HG02885 (cell line): ENCODE results near the gene SLC25A17.
"Not testable (repeated sequence)": the region's sequence is repeated elsewhere in the genome, so short reads cannot be mapped to it uniquely, and the experiment has no call there.

ENCODE experiments used
- ATAC-seq: cut with Tn5 transposase; IDR thresholded peaks from one replicate; pipeline ENCODE4 v1.9.1; 2021; ENCODE audit warnings: mild to moderate bottlenecking; ENCODE audit not compliant: unreplicated experiment, poor library complexity

SLC25A17 gene

DNA sequence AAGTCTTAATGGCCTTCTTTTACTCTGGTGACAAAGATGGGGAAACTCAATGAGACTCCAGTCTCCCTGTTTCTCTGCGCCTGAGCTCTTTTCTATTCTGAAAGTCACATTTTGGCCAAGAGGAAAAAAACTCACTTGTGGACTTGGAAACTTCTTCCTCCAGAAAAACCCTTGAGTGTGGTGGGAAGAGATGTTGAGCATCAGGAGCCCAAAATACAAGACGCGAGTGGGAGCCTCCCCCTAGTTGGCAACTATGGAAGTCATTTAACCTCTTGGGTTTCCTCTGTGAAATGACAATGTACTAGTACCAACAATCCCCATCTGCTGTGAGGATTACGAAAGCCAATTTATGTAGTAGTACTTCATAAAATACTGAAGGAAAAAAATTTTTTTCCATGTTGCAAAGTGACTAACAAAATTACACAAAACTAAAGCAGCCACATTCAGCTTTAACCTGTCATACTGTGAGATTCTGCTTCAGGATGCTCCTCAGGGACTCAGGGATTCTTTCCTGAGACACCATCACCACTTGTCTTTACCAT lies 524 bp upstream of the SLC25A17 start:
- ATAC-seq: no peak

DNA sequence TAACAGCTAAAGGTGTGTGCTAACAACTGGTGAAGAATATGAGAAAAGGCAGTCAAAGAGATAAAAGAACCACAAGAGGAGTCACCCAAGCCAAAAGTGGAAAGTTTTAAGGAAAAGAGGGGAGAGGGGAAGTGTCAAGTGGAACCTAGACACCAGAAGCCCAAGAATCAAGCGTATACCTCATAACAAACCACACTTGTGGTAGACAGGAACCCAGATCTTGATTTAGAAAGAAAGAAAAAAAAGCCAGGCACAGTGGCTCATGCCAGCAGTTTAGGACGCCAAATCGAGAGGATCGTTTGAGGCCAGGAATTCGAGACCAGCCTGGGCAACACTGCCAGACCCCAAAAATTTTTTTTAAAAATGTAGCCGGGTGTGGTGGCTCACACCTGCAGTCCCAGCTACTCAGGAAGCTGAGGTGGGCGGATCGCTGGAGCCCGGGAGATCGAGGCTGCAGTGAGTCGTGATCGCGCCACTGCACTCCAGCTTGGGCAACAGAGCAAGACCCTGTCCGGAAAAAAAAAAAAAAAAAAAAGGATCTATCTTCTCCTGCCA lies 877 bp downstream of the SLC25A17 start:
- peak; percentile 11 for ATAC-seq

DNA sequence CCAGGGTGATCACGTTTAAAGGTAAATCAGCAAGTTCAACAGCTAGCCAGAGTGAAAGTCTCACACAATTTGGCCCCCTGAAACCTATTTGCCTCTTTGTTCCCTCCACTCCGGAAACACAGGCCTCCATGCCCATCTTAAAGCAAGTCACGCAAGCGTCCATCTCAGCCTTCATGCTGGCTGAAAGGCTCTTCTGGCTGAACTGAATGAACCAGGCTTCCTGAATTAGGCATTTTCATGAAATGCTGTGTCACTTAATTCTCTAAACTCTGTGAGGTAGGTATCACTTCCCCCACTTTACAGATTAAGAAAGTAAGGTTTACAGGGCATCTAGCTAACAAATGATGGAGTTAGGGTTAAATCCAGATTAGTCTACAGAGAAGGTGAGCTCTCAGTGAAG lies 1.4 kb downstream of the SLC25A17 start:
- ATAC-seq: no peak

DNA sequence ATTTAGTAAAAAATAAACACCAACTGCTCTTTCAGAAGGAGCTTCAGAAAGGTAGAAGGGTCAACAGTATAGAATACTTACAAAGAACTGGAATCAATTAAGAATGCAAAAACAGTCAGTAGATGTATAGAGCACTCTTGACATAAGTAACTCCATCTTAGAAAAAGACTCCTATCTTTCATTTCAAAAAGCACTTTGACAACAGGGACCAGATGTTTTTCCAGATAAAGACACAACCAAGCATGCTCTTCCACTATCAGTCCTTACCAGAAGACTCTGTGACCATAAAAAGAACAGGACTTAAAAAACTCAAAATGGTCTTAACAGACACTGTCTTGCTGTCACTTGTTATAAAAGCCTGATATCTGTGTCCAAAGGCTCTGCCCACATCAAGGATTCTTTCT lies 5.2 kb downstream of the SLC25A17 start:
- no peak for ATAC-seq

DNA sequence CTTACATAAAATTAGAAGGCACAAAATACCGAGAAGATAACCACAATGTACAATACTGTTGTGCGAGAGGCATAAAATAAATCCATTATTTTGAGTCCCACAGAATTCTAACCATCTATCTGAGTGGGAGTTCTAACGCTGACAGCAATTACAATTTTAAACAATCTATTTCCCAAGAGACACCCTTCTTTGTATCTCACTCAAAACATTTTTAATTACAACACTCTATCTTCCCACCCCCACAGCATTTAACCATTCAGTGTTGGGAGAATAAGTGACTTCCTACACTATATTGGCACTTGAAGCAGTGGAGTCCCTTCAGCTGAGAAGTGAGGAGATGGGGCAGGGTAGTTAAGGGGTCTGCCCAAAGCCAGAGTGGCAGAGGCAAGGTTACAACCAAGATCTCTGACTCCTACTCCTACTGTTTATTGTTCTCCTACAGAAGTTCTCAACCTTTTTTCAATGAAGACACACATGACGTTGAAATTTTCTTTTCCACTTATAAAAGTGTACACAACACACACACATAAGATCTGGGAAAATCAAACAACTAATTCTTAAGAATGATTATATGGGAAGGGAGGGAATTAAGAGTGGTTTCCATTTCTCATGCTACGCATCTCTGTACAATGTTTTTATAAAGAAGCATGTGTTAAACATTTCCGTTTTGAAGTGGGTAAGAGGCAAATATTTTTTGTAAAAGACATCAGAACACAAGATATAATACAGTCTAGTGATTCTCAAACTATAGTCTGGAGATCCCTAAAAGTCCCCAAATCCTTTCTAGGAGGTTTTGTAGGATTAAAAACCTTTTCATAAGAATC lies 10.9 kb downstream of the SLC25A17 start:
- ATAC-seq: no peak

DNA sequence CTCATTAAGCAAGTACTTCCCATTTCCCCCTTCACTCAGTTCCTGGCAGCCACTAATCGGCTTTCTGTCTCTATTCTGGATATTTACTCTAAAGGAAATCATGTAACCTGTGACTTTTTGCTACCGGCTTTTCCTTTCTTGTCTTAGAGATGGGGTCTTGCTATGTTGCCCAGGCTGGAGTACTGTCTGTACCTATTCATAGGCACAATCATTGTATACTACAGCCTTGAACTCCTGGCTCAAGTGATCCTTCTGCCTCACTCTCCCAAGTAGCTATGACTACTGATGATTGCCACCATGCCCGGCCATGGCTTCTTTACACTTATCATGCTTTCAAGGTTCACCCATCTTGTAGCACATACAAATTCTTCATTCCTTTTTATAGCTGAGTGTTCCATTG lies 12.4 kb downstream of the SLC25A17 start:
- ATAC-seq: no peak

DNA sequence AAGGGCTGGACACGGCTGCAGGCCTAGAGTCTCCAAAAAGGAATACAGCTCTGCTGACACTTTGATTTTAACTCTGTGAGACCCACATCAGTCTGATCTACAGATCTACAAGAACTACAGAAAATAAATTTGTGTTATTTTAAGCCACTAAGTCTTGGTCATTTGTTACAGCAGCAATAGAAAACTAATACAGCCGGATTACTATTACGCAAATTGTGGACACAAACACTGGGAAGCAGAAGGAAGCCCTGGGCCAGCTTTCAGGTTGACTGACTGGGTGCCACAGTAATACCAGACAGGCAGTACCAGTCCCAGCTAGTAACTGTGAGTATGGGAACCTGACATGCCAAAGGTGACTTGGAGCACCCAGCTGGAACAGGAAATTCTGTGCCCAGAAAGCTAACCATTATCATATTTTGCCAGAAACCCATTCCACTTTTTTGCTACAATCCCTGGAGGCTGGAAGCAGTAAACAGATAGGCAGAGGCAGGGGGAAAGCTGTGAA lies 13.4 kb downstream of the SLC25A17 start:
- no peak for ATAC-seq

DNA sequence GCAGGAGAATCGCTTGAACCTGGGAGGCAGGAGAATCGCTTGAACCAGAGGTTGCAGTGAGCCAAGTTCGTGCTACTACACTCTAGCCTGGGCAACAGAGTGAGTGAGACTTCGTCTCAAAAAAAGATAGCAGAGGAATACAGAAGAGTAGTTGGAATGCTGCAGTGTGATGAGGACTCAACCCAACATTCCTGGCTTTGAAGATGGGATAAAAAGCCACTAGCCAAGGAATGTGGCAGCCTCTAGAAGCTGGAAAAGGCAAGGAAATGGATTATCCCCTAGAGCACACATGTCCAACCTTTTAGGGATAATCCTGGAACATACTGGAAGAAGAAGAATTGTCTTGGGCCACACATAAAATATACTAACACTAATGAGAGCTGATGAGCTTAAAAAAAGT lies 13.9 kb downstream of the SLC25A17 start:
- no peak for ATAC-seq

DNA sequence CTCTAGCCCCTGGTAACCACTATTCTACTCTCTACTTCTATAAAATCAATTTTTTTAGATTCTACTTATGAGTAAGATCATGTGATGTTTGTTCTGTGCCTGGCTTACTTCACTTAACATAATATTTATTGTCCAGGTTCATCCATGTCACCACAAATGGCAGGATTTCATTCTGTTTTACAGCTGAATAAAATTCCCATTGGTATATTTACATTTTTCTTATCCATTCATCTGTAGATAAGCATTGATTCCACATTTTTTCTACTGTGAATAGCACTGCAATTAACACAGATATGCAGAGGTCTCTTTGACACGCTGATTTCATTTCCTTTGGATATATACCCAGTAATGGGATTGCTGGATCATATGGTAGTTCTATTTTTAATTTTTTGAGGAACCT lies 15.8 kb downstream of the SLC25A17 start:
- ATAC-seq: no peak

DNA sequence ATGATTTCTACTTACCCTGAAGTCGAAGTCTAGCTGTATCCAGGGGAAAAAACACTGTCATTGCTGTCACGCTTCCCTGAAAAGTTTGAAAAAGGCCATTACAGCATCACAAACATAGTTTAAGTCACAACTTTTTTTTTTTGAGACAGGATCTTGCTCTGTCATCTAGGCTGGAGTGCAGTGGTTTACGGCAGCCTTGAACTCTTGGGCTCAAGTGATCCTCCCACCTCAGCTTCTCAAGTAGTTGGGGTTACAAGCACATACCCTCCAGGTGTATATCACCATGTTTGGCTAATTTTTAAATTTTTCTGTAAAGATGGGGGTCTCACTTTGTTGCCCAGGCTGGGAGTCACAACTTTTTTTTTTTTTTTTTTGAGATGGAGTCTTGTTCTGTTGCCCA lies 20.1 kb downstream of the SLC25A17 start:
- ATAC-seq: no peak

DNA sequence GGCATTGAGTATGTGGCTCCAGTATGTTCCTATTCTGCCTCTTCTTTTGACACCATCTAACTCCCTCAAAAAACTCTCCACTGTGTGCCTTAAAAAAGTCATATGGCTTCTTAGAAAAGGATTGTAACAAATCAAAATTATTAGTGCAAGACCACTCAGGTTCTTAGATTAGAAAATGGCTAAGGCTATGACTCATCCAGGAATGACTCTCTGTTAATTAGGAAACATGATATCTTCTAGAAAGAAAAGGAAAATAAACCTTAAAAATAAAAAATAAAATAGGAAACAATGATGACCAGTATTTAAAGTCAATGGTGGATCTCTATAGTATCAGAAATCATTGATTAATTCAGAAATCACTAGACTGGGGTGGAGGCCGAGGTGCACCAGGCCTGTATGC lies 21.7 kb downstream of the SLC25A17 start:
- ATAC-seq: no peak

DNA sequence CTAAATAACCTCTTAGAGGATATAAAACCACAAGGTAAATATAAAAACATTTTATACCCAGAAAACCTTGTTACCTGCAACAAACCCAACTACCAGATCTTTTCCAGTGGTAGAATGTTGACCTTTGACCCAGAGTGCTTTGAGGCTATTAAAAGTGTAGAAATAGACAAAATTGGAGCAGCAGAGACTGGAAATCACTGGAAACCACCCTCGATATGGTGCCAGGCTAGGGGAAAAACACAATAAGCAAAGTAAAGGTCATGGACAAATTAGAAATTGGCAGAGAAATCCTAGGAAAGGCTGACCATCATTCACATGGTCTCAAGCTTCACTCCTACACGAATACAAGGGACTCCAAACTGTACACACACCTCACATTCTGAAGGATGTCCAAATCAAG lies 26.7 kb downstream of the SLC25A17 start:
- no peak for ATAC-seq

DNA sequence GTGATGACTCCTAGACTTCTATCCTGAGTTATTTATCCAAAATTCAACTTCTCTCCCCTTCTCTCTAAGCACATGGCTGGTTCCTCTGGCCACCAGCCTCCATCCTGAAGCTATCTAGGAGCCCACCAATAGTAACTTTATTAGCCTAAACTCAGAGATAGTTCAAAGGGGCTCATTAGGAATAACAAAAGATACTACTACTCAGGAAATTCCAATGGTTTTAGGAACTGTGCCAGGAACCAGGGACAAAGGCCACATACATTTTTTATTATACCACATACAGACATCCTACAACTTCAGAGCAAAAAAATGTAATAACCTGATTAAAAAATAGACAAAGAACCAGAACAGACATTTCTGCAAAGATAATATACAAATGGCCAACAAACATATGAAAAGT lies 27.9 kb downstream of the SLC25A17 start:
- no peak for ATAC-seq

DNA sequence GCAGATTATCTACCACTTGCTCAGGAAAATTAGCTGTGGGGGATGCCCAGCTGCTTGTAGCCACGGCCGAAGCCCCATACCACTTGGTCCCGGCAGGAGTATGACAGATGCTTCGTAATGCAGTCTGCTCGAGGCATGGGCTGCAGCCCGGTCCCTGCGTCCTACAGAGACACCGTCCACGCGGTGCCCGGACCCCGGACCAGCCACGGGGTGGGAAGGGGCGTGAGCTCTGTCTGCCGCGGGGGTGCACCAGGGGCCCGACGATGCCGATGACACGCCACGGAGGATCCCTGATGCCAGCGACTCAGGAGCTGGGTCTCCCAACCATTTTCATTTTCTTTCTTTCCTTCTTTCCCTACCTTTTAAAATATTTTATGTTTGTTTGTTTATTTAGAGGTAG lies 30.0 kb downstream of the SLC25A17 start:
- ATAC-seq: no peak

DNA sequence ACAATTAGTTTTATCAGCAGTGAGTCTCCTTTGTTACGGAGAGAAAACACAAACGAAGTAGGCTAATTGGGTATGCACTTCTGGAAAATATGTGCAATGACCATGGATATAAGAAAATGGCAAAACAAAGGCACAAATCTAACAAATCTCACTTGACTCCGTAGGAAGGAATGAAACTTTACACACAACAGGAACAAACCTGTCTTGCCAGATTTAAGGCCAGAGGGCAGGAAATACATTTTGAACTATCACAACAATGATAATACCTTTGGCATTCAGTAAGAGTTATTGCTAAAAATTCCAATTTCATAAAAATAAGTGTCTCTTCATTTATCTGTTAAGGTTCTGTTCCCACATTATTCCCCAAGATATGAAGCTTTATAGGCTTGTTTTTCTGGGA lies 36.6 kb downstream of the SLC25A17 start:
- no peak for ATAC-seq

DNA sequence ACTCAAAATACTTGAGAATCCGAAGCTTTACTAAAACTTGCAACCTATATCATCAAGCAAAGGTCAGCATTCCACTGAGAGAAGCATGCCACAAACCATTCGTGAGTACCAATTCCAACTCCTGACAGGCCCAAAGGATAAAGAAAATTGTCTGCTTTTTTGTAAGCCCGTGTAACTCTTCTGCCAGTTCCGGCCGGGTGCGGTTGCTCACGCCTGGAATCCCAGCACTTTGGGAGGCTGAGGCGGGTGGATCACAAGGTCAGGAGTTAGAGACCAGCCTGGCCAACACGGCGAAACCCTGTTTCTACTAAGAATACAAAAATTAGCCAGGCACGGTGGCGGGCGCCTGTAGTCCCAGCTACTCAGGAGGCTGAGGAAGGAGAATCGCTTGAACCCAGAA lies 37.4 kb downstream of the SLC25A17 start:
- ATAC-seq: not testable (repeated sequence)

DNA sequence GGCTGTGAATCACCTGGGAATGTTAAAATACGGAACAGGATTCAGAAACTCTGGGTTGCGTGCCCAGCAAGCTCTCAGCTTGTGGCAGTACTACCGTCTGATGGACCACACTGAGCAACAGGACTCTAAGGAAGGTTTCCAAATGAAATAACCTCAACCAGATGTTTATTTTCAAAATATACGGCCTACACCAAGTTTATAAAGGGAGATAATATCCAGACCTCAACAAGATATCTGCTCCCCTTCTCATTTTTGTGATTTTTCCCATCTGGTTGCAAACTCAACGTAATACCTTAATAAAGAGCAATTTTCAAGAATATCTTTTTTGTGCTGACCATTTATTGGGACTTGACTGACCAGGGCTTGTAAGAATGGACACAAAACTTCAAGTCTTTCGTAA lies 49.4 kb downstream of the SLC25A17 start:
- no peak for ATAC-seq

DNA sequence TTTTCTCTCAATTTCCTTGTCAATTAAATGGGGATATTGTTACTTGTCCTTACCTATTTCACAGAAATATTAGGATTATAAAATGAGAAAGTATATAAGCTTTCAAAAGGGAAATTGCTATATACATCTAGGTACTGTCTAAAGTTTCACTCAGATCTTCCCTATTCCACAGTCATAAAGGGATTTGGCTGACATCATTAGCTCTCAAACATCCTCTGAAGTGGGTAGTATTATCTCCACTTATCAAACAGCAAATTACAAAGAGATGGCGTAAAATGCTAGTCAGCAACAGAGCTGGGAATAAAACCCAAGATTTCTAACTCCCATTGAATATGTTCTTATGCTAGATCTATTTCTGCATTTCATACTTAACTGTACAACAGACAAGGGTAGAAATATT lies 50.9 kb downstream of the SLC25A17 start:
- ATAC-seq: no peak

DNA sequence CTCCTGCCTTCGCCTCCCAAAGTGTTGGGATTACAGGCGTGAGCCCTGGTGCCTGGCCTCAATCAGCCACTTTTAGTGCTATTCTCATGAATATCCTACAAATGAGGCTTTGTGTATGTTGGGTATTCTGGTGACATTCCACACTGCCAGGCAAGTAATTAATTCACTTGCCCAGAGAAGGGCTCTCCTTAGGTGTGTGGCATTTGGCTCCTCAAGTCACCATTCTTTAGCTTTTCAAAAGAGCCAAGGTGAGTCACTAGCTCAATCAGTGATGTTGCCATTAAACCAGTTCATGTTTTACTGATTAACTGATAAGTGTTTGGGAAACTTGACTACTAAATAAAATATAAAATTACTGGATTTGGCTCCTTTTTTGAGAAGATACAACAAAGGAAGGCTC lies 52.2 kb downstream of the SLC25A17 start:
- no peak for ATAC-seq

DNA sequence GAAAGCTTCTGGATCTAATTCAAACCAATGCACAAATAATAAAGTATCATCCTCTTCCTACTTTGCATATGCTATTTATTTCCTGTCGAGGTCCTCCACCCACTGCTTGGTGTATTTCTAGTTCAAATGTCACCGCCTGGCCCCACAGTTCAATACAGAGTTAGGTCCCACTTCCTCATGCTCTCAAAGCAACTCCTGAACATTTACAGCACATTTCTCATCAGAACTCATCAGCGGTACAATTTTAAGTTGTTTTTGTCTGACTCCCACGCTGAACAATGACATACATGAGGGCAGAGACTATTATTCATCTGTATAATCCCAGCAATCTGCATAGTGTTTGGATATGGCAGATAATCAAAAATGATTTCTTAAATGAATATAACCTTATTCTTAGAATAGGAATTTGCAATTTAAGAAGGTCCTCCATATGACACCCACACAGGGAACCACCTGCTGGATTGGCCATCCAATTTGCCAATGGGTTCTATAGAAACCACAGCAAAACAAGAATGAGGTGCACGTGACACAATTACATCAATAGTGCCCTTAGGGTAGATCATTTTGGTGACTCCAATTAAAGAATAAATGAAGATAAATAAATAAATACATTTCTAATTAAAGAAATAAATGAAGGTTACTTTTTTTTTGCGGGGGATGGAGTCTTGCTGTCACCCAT lies 54.2 kb downstream of the SLC25A17 start:
- peak; percentile 51 for ATAC-seq

DNA sequence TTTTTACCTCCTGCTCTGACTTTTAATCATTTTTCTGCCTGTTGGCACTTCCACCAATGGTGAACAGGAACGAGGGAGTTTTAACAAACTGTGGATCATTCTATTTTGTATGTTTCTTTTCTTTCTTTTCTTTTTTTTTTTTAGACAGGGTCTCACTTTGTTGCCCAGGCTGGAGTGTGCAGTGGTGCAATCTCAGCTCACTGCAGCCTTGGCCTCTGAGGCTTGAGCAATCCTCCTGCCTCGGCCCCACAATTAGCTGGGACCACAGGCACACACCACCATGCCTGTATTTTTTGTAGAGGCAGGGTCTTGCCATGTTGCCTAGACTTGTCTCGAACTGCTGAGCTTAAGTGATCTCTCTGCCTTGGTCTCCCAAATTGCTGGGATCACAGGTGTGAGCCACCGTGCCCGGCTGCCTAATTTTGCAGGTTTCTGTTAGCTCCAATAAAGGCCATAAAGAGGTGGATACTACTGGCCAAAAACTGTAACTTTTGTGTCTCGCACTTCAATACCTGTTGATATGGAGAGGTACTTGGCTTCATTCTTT lies 59.8 kb downstream of the SLC25A17 start:
- ATAC-seq: no peak
